ENCODE results near the gene PKIG. TPM values are rescaled to one million over a fixed set of nuclear protein-coding genes. Genes with fewer than 3 reads are reported as not detected.

Gene PKIG
- polyA plus RNA-seq, 1 donor from 2014 or later = 174 TPM

GRCh38 chr20:44585057-44585963 lies 2.9 kb downstream of the PKIG start:
- H3K4me3 ChIP-seq (ENCODE audit: low read length) = no peak overlapping the region
- no peaks in the 10 kb centered on the region for H3K79me2 ChIP-seq (replicated peaks; ENCODE audit: insufficient read depth, low read length)
- no peak overlapping the region for H3K9ac ChIP-seq (ENCODE audit: low read length)
- no peak for TF ChIP-seq POLR2AphosphoS5 (IDR thresholded peaks at IDR 0.05)
- H3K27ac ChIP-seq (ENCODE audit: low read length) = no peak overlapping the region
- H2AFZ ChIP-seq (ENCODE audit: low read depth, low read length) = no peak overlapping the region
- no peaks in the 10 kb centered on the region for H3K9me3 ChIP-seq (ENCODE audit: low read length)
- H3K27me3 ChIP-seq (ENCODE audit: insufficient read depth, low read depth, low read length) = no peaks in the 10 kb centered on the region
- H3K4me2 ChIP-seq (ENCODE audit: low read length) = no peak overlapping the region
- H4K20me1 ChIP-seq (ENCODE audit: insufficient read depth) = no peaks in the 10 kb centered on the region
- no peaks in the 10 kb centered on the region for H3K9me2 ChIP-seq (ENCODE audit: insufficient read depth, low read length)
- no peaks in the 10 kb centered on the region for H3K36me3 ChIP-seq (ENCODE audit: insufficient read depth, low read length)
- H3F3A ChIP-seq (ENCODE audit: insufficient read depth, low read length, poor library complexity, severe bottlenecking) = no peaks in the 10 kb centered on the region

- no peak overlapping the region for H3K27ac ChIP-seq (ENCODE audit: low read length)
- TF ChIP-seq EP300 (conservative IDR thresholded peaks at IDR 0.05; ENCODE audit: poor library complexity, severe bottlenecking) = no peak
- TF ChIP-seq CTCF (IDR thresholded peaks at IDR 0.05; ENCODE audit: poor library complexity, severe bottlenecking) = no peak
- TF ChIP-seq TAF1 (IDR thresholded peaks at IDR 0.05; ENCODE audit: low read depth) = no peak
- no peak for TF ChIP-seq EZH2 (IDR thresholded peaks at IDR 0.05; ENCODE audit: borderline replicate concordance, insufficient read depth, low read length, poor library complexity, severe bottlenecking)
- no peak for TF ChIP-seq POLR2AphosphoS5 (IDR thresholded peaks at IDR 0.05)
- no peak for TF ChIP-seq REST (IDR thresholded peaks at IDR 0.05; ENCODE audit: borderline replicate concordance)
- no peaks in the 10 kb centered on the region for H3K27me3 ChIP-seq (ENCODE audit: insufficient read depth, low read depth, low read length)
- no peaks in the 10 kb centered on the region for H3K79me2 ChIP-seq (replicated peaks; ENCODE audit: insufficient read depth, low read length)
- H3K9me3 ChIP-seq (ENCODE audit: low read length) = no peaks in the 10 kb centered on the region
- no peak overlapping the region for H2AFZ ChIP-seq (ENCODE audit: low read depth, low read length)
- no peaks in the 10 kb centered on the region for H3K36me3 ChIP-seq (ENCODE audit: insufficient read depth, low read length)
- no peaks in the 10 kb centered on the region for H3K9me2 ChIP-seq (ENCODE audit: insufficient read depth, low read length)
- H3K9ac ChIP-seq (ENCODE audit: low read length) = no peak overlapping the region
- H4K20me1 ChIP-seq (ENCODE audit: insufficient read depth) = no peaks in the 10 kb centered on the region
- H3F3A ChIP-seq (ENCODE audit: insufficient read depth, low read length, poor library complexity, severe bottlenecking) = no peaks in the 10 kb centered on the region
- H3K4me3 ChIP-seq (ENCODE audit: low read length) = no peak overlapping the region
- H3K4me2 ChIP-seq (ENCODE audit: low read length) = no peak overlapping the region
These were observed 4.0 kb downstream of the PKIG start for GRCh38 chr20:44586289-44586911.

All from neural cell (in vitro differentiated cells).